GM18508 (cell line): Measurements from ENCODE around the gene CBFA2T2.

ENCODE experiments used
- ATAC-seq: cut with Tn5 transposase; IDR thresholded peaks from one replicate; pipeline ENCODE4 v1.9.1; 2021; ENCODE audit warnings: moderate number of reproducible peaks; ENCODE audit not compliant: insufficient read depth, unreplicated experiment

The CBFA2T2 gene

DNA sequence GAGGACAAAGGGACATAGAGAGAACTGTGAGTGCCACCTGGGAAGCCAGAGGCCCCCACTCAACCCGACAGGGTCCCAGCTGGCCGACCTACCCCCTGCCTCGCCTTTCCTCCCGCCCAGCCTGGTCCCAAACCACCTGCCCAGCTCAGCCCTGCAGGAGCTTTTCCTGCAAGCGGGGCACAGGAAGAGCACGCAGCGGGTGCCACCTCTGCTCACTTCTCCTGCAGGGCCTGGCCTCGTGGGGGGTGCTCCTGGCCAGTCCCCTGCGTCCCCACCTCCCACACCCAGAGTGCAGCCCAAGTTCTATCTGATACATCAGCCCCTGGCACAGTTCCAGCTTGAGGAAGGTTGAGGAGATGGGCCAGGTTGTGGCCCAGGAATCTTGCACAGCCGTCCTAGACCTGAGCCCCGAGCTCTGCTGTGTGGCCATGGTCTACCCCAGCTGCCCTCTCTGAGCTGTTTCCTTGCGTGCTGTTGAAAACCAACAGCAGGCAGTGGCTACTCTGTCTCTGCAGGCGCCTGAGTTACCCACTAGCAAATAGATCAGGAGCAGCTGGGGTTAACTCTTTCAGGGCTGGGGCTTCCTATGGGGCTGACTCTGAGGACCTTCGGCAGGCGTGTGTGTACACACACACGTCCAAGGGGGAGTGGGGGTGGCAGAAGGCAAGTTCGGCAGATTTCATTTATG lies 182.7 kb downstream of the CBFA2T2 start:
- ATAC-seq, result no peak

DNA sequence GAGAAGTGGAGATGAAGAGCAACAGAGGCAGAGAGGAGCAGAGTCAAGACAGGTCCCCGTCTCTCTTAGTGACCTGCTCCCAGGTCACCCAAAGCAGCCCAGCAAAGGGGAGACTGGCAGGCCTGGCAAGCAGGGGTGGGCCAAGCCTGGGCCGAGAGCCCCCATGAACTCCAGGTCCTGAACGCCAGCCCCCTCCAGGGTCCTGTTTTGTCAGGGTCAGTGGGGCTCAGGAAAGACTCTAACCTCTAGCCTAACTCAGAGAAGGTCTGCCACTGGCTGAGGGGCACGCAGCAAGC lies 183.2 kb downstream of the CBFA2T2 start:
- ATAC-seq, result no peak

DNA sequence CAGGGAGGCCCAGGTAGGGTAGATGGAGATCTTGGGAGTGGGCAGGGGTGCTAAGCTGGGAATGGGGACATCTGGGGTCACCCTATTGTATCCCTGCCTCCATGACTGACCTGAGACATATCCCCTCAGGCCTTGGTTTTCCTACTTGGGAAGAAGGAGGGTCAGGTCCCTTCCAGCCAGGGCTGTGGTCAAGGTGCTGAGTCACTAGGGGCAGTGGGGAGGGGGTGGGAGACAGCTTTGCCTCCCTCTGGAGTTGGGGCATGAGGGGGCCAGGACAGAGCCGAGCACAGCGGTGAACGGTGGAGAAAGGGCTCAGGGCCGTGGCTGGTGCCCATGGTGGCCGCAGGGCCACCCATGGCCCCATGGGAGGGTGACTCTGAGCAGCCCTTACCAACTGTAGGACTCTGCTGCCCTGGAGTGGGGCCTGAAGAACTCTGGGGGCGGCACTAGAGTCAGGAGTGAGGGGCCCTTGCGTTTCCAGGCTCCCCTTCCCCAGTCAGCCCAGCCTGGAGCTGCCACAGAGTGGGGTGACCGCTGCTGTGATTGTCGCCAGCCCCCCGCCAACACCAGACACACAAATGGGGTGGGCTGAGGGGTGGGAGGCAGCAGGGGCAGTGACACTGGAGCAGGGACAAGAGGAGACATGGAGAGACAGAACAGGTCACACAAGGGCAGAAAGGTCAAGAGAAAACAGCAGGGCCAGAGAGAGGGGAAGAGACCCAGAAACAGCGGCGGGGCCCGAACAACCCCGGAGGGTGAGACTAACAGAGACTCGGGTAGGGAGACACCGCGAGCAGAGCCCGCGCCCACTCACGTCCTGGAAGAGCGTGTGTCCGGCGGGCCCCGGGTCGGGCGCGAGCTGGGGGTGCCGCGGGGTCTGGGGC lies 183.8 kb downstream of the CBFA2T2 start:
- ATAC-seq, result no peak

DNA sequence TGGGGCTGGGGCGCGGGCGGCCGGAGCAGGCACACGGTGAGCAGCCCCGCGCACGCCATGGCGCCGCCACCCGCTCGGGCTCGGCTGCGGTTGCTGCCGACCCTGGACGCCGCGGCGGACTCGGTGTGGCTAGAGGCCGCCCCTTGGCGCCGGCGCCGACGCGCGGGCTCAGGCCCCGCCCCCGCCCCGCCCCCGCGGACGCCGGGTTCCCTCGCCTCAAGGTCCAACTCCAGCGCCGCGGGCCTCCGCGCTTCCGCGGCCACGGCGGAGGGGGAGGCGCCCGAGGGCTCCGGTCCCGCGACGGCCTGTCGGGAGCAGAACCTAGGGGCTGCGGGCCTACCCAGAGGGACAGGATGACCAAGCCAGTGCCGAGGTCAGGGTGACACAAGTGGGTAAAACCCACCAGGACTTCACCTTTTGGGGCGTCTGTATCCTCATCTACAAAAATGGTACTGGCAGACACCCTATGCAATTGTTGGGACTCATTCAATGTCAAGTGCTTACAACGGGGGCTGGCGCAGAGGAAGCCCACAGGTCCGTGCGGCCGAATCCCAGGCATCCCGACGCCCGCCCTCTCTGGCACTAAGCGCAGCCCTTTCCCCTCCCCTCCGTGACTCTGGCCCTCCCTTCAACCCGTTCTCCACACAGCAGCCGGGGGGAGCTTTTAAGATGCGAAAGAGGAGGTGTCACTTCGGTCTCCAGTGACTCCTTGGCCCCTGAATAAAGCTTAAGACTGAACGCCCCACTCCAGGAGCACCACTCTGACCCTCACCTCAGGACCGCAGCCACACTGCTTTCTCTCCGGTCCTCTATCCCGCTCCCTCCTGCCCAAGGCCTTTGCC lies 184.6 kb downstream of the CBFA2T2 start, which contains the start of gene NECAB3:
Gene NECAB3, minus strand, starts transcription at position 135 of the 842 bp plus-strand sequence. Its CDS starts 76 bp downstream, at position 59.
- no peak for ATAC-seq

DNA sequence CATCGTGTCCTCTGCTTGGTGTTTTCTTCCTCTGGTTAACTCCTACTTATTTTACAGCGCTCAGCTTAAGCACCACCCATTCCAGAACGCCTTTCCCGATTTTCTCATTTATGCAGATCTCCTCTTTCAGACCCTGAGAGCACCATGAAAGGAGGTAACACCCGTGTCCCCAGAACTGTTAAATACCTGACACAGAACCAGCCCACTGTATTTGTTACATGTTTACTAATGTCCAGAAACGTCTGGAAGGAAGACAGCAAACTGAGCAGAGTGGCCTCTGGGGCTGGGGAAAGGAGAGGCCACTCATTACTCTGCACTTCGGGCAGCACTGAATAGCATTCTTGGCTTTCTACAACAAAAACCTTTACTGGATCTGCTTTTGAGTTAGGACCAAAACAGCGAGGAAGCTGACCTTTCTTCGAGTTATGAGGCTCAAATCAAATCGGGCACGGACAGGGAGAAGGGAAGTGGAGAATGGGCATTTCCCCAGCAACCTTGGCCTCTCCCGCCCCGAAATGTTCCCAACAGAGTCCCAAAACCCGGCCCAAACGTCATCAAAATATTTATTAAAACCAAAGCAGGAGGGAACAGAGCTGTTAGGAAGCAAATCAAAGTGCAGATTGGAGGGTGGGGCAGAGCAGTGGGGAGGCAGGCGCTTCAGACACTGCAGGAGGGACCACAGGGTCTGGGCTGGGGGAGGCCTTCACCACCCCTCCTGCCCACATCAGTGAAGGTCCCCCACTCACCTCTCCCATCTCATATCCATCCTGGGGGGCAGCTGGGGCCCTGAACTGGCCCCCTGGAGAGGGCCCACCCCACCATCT lies 185.5 kb downstream of the CBFA2T2 start:
- ATAC-seq, result no peak

DNA sequence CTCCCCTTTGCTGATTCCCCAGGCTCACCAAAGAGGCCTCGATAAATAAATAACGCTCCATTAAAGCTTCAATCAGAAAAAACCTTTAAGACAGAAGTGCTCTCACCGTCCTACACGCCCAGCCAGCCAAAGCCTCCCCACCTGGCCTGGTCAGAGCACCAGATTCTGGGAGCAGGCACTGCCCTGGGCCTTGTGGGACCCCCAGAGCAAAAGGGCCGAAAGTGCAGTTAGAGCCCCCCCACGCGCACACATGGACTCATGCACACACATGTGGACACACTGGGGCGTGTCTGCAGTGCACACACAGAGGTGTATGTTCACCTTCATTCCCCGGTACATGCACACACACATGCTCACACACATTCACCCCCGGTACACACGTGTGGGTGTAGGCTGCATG lies 186.2 kb downstream of the CBFA2T2 start:
- no peak for ATAC-seq

DNA sequence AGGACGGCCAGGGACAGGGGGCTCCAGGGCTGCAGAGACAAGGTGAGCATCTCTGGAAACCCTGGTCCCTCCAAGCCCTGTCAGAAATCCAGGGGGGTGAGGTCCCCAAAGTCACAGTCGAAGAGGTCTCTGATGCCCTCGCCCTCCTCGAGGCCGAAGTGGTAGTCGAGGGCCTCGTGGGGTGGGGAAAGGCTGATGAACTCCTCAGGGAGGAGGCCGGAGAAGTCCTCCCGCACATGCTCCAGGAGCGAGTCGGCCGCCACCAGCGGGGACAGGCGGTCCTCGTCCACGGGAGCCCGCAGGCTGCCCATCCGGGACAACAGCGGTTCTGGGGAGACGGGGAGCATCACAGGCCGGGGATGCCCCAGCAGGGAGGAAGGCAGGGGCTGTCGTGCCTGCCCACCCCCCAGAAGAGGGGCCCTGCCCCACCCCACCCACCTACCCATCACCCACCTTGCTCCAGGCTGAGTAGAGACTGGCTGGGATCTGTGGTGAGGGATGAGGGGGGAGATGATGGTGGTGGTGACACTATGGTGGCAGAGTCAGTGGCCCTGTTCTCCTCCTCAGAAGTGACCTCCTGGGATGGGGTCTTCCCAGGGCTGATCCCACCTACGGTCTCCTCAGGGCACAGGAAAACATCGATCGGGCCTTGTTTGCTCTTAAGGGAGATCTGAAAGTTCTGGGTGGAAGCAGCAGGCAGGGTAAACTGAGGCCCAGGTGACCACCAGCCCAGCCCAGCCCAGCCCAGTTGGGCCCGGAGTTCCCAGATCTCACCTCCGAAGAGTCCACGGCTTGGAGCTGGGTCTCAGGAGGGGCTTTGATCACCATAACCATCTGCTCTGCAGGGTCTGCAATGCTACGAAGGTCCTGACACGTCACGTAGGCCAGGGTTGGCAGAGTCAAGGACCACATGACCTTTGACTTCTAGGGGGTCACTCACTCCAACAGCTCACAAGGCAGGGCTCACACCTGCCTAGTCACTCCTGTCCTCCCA lies 187.1 kb downstream of the CBFA2T2 start:
- ATAC-seq, result no peak

DNA sequence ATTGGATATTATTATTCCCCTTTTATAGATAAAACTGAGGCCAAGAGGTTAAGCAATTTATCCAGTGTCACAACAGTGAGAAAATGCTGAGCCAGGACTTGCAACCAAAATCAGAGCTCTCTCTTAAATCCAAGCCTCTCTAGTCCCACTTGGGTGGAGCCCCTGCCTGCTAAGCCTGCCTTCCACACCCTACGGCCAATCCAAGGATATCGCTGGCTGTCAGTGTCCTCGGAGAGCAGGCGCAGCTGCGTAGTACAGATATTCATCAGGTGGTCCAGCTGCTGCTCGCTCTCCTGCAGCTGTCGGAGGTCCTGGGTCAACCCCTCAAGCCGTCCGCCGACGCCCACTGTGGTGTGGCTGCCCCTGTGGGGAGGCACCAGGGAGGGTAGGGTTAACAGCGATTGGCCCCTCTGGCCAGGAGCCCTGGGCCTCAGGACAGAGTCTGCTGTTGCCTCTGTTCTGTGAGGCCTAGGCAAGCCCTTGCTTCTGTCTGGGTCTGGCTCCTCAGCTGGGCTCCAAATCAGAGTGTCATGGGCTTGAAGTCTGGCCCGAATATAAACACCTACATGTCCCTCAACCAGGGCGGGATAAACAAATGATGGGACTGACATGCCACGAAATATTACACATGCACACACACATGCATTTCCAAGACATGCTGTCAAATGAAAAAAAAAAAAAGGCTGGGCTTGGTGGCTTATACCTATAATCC lies 188.3 kb downstream of the CBFA2T2 start:
- no peak for ATAC-seq

DNA sequence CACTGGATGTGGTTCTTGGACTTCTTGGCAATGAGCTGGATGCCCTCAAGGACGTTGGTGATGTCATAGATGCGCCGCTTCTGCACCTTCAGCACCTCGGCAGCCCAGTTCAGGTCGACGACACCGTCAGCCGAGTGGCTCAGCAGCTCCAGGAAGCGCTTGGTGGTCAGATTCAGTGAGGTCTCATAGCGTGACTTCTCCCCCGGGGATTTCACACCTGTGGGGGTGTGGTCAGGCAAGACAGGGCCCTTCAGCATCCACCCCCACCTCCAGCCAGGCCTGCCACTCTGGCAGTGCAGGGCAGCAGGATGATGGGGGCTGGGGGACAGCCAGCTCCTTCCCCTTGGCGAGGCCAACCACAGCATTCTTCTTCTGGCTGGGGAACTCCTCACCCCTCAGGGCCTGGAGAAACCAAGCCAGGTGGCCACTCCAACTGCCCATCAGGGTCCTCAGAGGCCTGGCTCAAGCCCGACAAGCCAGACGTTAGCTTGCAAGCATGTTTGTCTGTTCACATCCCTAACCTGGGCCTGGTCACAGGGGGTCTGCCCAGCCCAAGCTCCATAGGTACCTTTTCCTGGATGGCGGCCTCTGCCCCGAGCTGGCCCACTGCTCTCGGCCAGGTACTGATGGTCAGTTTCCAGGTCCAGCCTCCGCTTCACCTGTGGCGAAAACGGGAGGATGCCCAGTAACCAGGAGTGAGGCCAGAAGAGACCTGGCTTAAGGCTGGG lies 190.0 kb downstream of the CBFA2T2 start:
- peak; percentile 51 for ATAC-seq

DNA sequence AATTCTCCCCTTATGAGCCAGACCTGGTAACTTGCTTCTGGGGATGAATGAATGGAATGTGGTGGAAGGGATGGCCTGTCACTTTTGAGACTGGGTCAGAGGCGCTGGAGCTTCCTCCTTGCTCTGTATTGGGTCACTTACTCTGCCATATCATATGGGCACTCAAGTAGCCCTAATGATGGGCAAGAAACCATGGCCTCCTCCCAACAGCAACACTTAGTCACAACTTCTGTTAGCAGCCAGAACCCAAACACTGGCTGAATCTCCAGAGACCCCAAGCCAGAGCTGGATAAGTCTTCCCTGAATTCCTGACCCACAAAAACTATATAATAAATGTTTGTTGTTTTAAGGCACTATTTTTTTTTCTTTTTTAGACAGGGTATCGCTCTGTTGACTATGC lies 190.8 kb downstream of the CBFA2T2 start:
- ATAC-seq, result no peak

DNA sequence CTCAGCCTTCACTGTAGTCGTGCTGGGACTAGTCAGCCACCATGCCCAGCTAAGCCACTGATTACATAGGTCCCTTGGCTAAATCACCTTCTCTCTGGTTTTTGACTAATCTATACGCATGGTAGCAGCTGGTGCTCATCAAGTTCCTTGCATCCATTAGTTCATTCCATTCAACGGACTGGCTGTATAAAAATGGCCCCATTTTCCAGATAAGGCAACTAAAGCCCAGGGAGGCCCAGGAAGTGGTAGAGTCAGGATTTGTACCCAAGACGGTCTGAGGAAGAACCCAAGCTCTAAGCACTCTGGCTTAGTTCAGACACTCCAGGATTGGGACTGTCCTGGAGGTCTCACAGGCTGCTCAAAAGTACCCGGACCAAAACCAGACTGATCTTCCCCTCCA lies 191.4 kb downstream of the CBFA2T2 start:
- ATAC-seq, result no peak

DNA sequence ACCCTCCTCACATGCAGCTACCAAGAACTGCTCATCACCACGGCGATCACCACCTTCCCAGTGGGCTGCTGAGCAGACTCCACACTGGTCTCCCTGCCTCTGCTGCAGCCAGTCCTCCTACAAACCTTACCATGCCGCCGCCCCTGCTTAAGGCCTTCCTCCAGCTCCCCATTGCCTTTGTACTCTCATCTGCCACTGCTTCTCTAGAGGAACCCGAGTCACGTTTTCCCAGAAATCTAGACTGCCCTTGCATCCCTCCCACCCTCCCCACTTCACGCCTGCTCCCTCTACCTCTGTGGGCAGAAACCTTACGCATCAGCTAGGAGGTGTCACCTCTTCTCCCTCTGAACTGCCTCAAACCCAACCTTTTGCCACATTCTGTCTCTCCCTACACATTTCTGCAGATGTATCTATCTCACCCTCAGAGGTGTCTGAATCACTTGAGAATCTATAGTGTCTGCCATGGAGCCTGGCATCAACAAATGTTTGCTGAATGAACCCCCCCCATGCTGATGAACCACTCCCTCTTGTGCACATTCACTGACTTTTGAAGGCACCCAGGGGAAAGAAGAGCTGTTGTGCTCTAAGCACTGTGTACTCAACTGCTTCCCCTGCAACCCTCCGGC lies 191.9 kb downstream of the CBFA2T2 start:
- no peak for ATAC-seq

DNA sequence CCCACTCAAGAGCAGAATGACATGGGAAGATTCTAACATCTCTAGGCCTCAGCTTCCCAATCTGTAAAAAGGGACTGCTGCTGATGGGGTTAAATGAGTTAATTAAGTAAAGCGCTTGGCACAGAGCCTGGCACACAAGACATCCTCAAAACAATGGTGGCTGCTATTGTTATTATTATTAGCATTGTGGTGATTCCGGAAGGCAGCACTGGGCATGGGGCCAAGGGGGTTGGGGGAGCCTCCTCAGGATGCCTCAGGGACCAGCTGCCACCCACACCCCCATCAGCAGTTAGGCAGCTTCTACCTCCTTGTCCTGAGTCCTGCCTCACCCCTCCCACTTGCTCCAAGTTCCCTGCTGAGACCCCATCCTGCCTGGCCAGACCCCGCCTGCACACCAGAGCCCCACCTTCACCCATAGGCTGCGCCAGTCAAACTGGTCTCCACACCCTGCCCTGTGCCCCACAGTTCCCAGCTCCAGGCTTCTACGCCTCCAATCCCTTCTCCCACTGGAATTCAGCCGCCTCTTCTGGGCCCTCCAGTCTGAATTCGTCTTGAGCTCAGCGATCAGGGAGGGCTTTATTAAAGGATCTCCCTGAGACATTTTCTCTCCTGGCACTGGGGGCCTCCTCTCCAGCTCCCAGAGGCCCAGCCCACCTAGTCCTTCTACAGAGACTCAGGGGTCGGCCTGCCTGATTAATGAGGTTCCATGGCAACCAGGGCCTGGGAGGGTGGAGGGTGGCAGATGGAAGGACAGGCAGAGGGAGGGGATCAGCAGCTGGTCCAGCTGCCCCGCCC lies 194.8 kb downstream of the CBFA2T2 start:
- no peak for ATAC-seq

DNA sequence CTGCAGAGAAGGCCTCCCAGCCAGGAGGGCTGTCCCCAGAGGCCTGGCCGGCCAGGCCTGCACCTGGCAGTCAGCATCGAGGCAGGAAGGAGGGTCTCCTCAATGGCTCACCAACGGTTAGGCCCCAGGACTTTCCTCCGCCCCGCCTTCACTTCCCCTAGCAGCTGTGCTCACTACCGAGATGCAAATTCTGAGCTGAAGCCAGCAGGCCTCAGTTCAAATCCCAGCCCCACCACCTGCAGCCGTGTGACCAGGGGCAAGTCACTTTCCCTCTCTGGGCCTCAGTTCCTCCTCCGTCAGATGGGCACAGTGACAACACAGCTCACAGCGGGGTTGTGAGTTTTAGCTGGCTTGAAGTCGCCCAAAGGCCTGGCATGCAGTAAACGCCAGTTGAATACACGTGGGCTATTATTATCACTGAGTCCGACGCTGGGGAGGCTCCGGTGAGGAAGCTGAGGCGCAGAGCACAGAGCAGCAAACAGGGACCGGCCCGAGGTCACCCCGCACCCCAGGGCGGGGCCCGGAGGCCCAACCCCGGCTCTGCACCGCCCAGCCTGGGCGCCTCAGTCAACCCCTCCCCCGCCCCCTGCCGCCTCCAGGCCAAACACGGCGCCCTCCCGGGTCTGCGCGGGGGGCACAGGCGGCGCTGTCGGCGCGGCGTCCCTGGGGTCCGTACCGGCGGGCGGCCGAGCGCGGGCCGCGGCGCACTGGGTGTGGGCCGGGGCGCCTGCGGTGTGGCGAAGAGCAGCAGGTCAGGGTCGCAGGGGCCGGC lies 195.6 kb downstream of the CBFA2T2 start:
- no peak for ATAC-seq

DNA sequence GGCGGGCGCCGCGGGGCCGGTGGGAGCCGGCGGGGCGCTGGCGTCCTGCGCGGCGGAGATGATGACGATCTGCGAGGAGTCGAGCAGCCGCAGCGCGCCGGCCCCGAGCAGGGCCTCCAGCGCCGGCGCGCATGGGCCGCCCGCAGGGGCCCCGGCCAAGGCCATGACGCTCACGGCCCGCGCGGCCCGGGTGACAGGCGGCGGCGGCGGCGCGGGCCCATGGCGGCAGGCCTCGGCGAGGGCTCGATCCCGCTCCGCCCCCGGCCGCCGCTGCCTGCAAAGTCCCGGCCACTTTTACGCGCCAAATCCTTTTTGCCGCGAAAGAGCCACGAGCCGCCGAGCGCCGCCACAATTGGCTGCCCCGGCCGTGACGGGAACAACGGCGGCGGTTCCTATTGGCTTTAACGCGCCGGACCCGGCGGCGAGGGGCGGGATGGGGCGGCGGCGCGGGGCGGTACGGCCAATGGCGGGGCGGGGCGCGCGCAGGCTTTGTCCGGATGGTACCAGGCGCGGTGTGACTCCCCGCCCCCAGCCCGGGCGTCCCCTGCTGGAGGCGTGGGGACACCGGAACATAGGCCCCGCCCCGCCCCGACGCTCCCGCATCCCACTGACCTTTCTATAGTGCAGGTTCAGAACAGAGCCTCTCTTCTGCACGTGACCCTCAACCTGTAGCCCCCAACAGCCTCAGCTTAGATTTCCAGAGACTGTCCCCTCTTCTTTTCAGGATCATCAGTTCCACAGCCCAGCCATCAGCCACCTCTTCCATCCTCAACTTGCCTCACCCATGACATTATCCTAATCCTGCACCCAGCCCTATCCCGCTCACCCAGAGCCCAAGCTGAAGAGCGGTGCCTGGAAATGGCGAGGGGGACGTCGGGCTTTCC lies 196.4 kb downstream of the CBFA2T2 start, which contains the start of gene E2F1:
Gene E2F1, minus strand, starts transcription at position 286 of the 884 bp plus-strand sequence. Its CDS starts 121 bp downstream, at position 165.
- ATAC-seq, result no peak
